Measurements from ENCODE around the gene KCNT1. TPM values are rescaled to one million over a fixed set of nuclear protein-coding genes. Genes with fewer than 3 reads are reported as not detected.

The KCNT1 gene
- total RNA-seq, 1 experiment from 2014 or later, result not detected

GRCh38 chr9:135779571-135779970, 77.6 kb downstream of the KCNT1 start:
- DNase-seq (ENCODE audit: low read depth, low spot score), result no peak
- in situ Hi-C loops (cut with HindIII; ENCODE audit: low pct_unique_long_range_greater_than_20kb, low sequenced_read_pairs), result no loop called here

GRCh38 chr9:135780086-135780485, 78.1 kb downstream of the KCNT1 start:
- in situ Hi-C loops (cut with HindIII; ENCODE audit: low pct_unique_long_range_greater_than_20kb, low sequenced_read_pairs), result no loop called here
- no peak for DNase-seq (ENCODE audit: low read depth, low spot score)

GRCh38 chr9:135780626-135781025, 78.6 kb downstream of the KCNT1 start:
- DNase-seq (ENCODE audit: low read depth, low spot score), result no peak
- in situ Hi-C loops (cut with HindIII; ENCODE audit: low pct_unique_long_range_greater_than_20kb, low sequenced_read_pairs), result no loop called here

- in situ Hi-C loops (cut with HindIII; ENCODE audit: low pct_unique_long_range_greater_than_20kb, low sequenced_read_pairs), result no loop called here
- DNase-seq (ENCODE audit: low read depth, low spot score), result no peak
Measured at GRCh38 chr9:135782946-135783345, 81.0 kb downstream of the KCNT1 start.

GRCh38 chr9:135783540-135784245, 81.7 kb downstream of the KCNT1 start:
- DNase-seq (ENCODE audit: low read depth, low spot score), result peak; percentile 15
- in situ Hi-C loops (cut with HindIII; ENCODE audit: low pct_unique_long_range_greater_than_20kb, low sequenced_read_pairs), result no loop called here

- DNase-seq (ENCODE audit: low read depth, low spot score), result no peak
- in situ Hi-C loops (cut with HindIII; ENCODE audit: low pct_unique_long_range_greater_than_20kb, low sequenced_read_pairs), result no loop called here
Measured at GRCh38 chr9:135785013-135785575, 83.1 kb downstream of the KCNT1 start.

- DNase-seq (ENCODE audit: low read depth, low spot score), result no peak
- in situ Hi-C loops (cut with HindIII; ENCODE audit: low pct_unique_long_range_greater_than_20kb, low sequenced_read_pairs), result no loop called here
Measured at GRCh38 chr9:135786146-135786690, 84.2 kb downstream of the KCNT1 start.

- no peak for DNase-seq (ENCODE audit: low read depth, low spot score)
- in situ Hi-C loops (cut with HindIII; ENCODE audit: low pct_unique_long_range_greater_than_20kb, low sequenced_read_pairs), result no loop called here
Measured at GRCh38 chr9:135787317-135787716, 85.3 kb downstream of the KCNT1 start.

- no peak for DNase-seq (ENCODE audit: low read depth, low spot score)
- in situ Hi-C loops (cut with HindIII; ENCODE audit: low pct_unique_long_range_greater_than_20kb, low sequenced_read_pairs), result no loop called here
Measured at GRCh38 chr9:135787776-135788575, 86.0 kb downstream of the KCNT1 start.

- no peak for DNase-seq (ENCODE audit: low read depth, low spot score)
- in situ Hi-C loops (cut with HindIII; ENCODE audit: low pct_unique_long_range_greater_than_20kb, low sequenced_read_pairs), result no loop called here
Measured at GRCh38 chr9:135788576-135789300, 86.8 kb downstream of the KCNT1 start.

- DNase-seq (ENCODE audit: low read depth, low spot score), result no peak
- in situ Hi-C loops (cut with HindIII; ENCODE audit: low pct_unique_long_range_greater_than_20kb, low sequenced_read_pairs), result no loop called here
Measured at GRCh38 chr9:135789838-135790291, 87.9 kb downstream of the KCNT1 start.

- no peak for DNase-seq (ENCODE audit: low read depth, low spot score)
- in situ Hi-C loops (cut with HindIII; ENCODE audit: low pct_unique_long_range_greater_than_20kb, low sequenced_read_pairs), result no loop called here
Measured at GRCh38 chr9:135790356-135790755, 88.4 kb downstream of the KCNT1 start.

GRCh38 chr9:135790850-135791249, 88.9 kb downstream of the KCNT1 start:
- no peak for DNase-seq (ENCODE audit: low read depth, low spot score)
- in situ Hi-C loops (cut with HindIII; ENCODE audit: low pct_unique_long_range_greater_than_20kb, low sequenced_read_pairs), result no loop called here

- in situ Hi-C loops (cut with HindIII; ENCODE audit: low pct_unique_long_range_greater_than_20kb, low sequenced_read_pairs), result no loop called here
- no peak for DNase-seq (ENCODE audit: low read depth, low spot score)
Measured at GRCh38 chr9:135791431-135792267, 89.7 kb downstream of the KCNT1 start.

- peak; percentile 62 for DNase-seq (ENCODE audit: low read depth, low spot score)
- in situ Hi-C loops (cut with HindIII; ENCODE audit: low pct_unique_long_range_greater_than_20kb, low sequenced_read_pairs), result no loop called here
Measured at GRCh38 chr9:135792268-135793128, 90.5 kb downstream of the KCNT1 start.

Measured in SK-MEL-5 (cell line).